Adipocyte (in vitro differentiated cells): ENCODE data around the gene CCDC106.

Source experiments
- DNase-seq: peaks from one replicate; pipeline ENCODE4 v3.0.0-alpha.2; 2015; ENCODE audit warnings: low read depth
- H3K27me3 ChIP-seq: replicated peaks from 2 replicates; pipeline ENCODE4 v1.7.0; 2013; ENCODE audit warnings: mild to moderate bottlenecking, low read length, moderate library complexity; ENCODE audit not compliant: control insufficient read depth, insufficient read depth
- H3K36me3 ChIP-seq: 2 replicates; pipeline ENCODE4 v1.7.0; 2013; ENCODE audit warnings: low read length, mild to moderate bottlenecking, moderate library complexity; ENCODE audit not compliant: control insufficient read depth, insufficient read depth, severe bottlenecking
- H3K4me1 ChIP-seq: 2 replicates; pipeline ENCODE4 v1.7.0; 2013; ENCODE audit warnings: mild to moderate bottlenecking, low read length, moderate library complexity; ENCODE audit not compliant: control insufficient read depth, insufficient read depth
- H3K4me3 ChIP-seq: 2 replicates; pipeline ENCODE4 v1.7.0; 2013; ENCODE audit warnings: mild to moderate bottlenecking, low read length, moderate library complexity
- H3K9ac ChIP-seq: 2 replicates; pipeline ENCODE4 v1.7.0; 2013; ENCODE audit warnings: mild to moderate bottlenecking, low read length, moderate library complexity
- H3K9me3 ChIP-seq: 2 replicates; pipeline ENCODE4 v1.7.0; 2013; ENCODE audit warnings: mild to moderate bottlenecking, low read length, moderate library complexity; ENCODE audit not compliant: control insufficient read depth

CCDC106 gene

GRCh38 chr19:55698256-55698655 lies 50.2 kb downstream of the CCDC106 start:
- H3K27me3 ChIP-seq = no peaks in the 10 kb centered on the region
- no peak overlapping the region for H3K4me3 ChIP-seq
- H3K9ac ChIP-seq = no peak overlapping the region
- H3K4me1 ChIP-seq = no peaks in the 10 kb centered on the region
- peaks cover 57% of the 10 kb centered on the region for H3K36me3 ChIP-seq
- no peak for DNase-seq
- H3K9me3 ChIP-seq = no peaks in the 10 kb centered on the region

GRCh38 chr19:55699221-55699620 lies 51.2 kb downstream of the CCDC106 start:
- no peak overlapping the region for H3K4me3 ChIP-seq
- DNase-seq = no peak
- peaks cover 49% of the 10 kb centered on the region for H3K36me3 ChIP-seq
- H3K9me3 ChIP-seq = no peaks in the 10 kb centered on the region
- H3K4me1 ChIP-seq = no peaks in the 10 kb centered on the region
- no peak overlapping the region for H3K9ac ChIP-seq
- no peaks in the 10 kb centered on the region for H3K27me3 ChIP-seq

- no peaks in the 10 kb centered on the region for H3K4me1 ChIP-seq
- peaks cover 47% of the 10 kb centered on the region for H3K36me3 ChIP-seq
- no peaks in the 10 kb centered on the region for H3K27me3 ChIP-seq
- H3K4me3 ChIP-seq = no peak overlapping the region
- no peak overlapping the region for H3K9ac ChIP-seq
- no peaks in the 10 kb centered on the region for H3K9me3 ChIP-seq
- DNase-seq = no peak
These were observed 52.8 kb downstream of the CCDC106 start for GRCh38 chr19:55700813-55701212.

- Histone ChIP-seq H3K9ac (no peak overlapping the region), H3K27me3 (no peaks in the 10 kb centered on the region), H3K36me3 (peaks cover 35% of the 10 kb centered on the region), H3K9me3 (no peaks in the 10 kb centered on the region), H3K4me1 (no peaks in the 10 kb centered on the region), H3K4me3 (no peak overlapping the region)
- no peak for DNase-seq
These were observed 54.2 kb downstream of the CCDC106 start for GRCh38 chr19:55702131-55702627.
